Left forelimb (tissue), 1 donor: ENCODE results near the gene FBXL17.

Experiments
- DNase-seq: peaks from one replicate; pipeline ENCODE4 v3.0.0-alpha.2; 2018; ENCODE audit warnings: low spot score

FBXL17 gene

DNA sequence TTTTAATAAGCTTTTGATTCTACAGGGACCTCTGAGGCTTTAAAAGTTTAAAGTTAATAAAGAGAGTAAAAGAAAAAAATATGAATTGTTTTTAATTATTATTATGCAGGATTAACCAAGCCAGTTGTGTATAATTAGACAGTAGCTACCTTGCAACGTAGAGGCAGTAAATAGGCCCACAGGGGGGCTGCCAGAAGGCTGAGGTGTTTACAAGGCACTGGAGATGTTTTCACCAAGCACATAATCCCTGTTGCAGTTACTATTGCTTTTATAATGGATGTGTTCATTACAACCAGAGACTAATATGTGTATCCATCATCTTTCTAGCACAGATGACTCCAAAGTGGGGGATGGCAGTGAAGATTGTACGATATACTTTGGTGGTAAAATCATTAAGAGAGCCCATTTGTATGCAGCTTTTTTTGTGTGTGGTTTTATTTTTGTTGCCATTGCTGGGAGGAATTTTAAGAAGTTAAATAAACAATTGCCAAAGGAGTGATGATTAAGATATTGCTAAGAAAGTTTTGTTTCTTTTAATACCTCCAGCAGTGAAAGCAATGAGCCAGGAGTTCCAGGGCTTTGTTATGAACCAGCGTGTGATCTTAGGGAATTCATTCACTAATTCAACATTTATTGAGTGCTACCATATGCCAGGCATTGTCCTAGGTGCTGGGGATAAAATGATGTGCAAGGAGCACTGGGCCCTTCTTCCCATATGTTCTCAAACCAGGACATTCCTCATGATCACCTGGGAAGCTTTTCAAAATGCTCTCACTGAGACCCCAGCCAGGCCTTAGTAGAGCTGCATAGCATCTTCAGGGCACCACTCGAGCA, 572.5 kb downstream of the FBXL17 start:
- DNase-seq = no peak
